ENCODE measurements around the gene MRGPRF.

MRGPRF gene

DNA sequence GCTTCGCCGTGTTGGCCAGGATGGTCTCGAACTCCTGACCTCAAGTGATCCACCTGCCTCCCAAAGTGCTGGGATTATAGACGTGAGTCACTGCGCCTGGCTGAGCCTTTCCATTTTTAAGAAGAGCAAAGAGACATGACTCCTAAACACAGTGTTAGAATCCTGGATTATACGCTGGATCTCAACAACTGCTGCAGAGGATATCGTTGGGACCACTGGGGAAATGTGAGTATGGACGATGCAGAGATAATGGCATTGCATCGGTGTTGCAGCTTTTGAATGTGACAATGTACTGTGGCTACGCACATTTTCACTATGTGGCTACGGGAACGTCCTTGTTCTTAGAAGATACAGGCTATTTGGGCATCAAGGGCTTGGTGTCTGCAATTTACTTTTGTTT lies 6.2 kb downstream of the MRGPRF start:
- Histone ChIP-seq H3K27me3 (ENCODE audit: insufficient read depth, low read length, poor library complexity) (peaks cover 25% of the 10 kb centered on the region), H3K9ac (ENCODE audit: low read depth, low read length) (no peak overlapping the region), H3K9me3 (ENCODE audit: insufficient read depth, low read length, severe bottlenecking) (no peaks in the 10 kb centered on the region), H3K4me3 (ENCODE audit: low read depth in 1 of 2, low read length in 2 of 2) (no peak overlapping the region), H3K4me2 (ENCODE audit: insufficient read depth, low read length) (no peak overlapping the region), H3K36me3 (ENCODE audit: insufficient read depth, low read length) (no peaks in the 10 kb centered on the region), H4K20me1 (ENCODE audit: insufficient read depth, low read length) (peaks cover 12% of the 10 kb centered on the region; the same call in 1 of the 2 replicates), H3K27ac (ENCODE audit: low read length) (no peak overlapping the region), H3K79me2 (ENCODE audit: insufficient read depth, low read length) (no peaks in the 10 kb centered on the region), H3K4me1 (ENCODE audit: insufficient read depth, low read length) (no peaks in the 10 kb centered on the region), H2AFZ (ENCODE audit: low read depth, low read length) (no peak overlapping the region)
- ATAC-seq (ENCODE audit: insufficient read depth, low read depth), result no peak
- TF ChIP-seq, protein P1, sequence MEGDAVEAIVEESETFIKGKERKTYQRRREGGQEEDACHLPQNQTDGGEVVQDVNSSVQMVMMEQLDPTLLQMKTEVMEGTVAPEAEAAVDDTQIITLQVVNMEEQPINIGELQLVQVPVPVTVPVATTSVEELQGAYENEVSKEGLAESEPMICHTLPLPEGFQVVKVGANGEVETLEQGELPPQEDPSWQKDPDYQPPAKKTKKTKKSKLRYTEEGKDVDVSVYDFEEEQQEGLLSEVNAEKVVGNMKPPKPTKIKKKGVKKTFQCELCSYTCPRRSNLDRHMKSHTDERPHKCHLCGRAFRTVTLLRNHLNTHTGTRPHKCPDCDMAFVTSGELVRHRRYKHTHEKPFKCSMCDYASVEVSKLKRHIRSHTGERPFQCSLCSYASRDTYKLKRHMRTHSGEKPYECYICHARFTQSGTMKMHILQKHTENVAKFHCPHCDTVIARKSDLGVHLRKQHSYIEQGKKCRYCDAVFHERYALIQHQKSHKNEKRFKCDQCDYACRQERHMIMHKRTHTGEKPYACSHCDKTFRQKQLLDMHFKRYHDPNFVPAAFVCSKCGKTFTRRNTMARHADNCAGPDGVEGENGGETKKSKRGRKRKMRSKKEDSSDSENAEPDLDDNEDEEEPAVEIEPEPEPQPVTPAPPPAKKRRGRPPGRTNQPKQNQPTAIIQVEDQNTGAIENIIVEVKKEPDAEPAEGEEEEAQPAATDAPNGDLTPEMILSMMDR (IDR thresholded peaks at IDR 0.05; ENCODE audit: borderline replicate concordance, extremely low read depth, low read length, poor library complexity, severe bottlenecking), result no peak
- no peak for TF ChIP-seq EZH2 (IDR thresholded peaks at IDR 0.05; ENCODE audit: borderline replicate concordance, low read depth, low read length, severe bottlenecking)
- no peak for DNase-seq

DNA sequence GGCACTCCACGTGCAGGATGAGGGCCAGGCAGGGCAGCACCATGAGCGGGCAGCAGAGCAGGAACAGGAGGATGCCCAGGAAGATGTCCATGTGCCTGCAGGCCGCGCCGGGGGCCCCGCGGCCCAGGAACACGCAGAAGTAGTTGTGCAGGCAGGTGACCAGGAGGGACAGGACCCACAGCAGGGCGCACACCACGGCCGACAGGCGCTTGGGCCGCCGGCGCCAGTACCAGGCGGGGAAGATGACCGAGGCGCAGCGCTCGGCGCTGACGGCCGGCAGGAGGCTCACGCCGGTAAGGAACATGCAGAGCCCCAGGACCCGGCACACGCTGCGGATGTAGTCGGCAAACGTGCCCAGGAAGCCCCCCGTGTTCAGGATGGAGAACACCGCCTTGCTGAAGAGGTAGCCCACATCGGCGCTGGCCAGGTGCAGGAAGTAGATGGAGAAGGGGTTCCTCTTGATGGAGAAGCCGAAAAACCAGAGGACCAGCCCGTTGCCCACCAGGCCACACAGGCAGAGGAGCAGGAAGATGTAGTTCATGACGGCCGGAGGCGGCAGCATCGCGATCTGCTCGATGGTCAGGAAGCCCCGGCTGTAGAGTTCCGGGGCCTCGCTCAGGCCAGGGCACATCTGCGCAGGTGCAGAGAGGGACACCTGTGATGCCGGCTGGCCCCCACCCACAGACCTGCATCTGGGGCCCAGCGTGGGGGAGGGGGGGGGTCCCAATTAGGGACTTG lies 7.2 kb downstream of the MRGPRF start:
- no peak for ATAC-seq (ENCODE audit: insufficient read depth, low read depth)
- Histone ChIP-seq H3K36me3 (ENCODE audit: insufficient read depth, low read length) (no peaks in the 10 kb centered on the region), H4K20me1 (ENCODE audit: insufficient read depth, low read length) (0 out of 2 replicates have a peak, but pooled peaks cover 10% of the 10 kb centered on the region), H3K9me3 (ENCODE audit: insufficient read depth, low read length, severe bottlenecking) (no peaks in the 10 kb centered on the region), H3K27me3 (ENCODE audit: insufficient read depth, low read length, poor library complexity) (peaks cover 15% of the 10 kb centered on the region), H3K4me1 (ENCODE audit: insufficient read depth, low read length) (no peaks in the 10 kb centered on the region), H2AFZ (ENCODE audit: low read depth, low read length) (no peak overlapping the region), H3K4me3 (ENCODE audit: low read depth in 1 of 2, low read length in 2 of 2) (no peak overlapping the region), H3K9ac (ENCODE audit: low read depth, low read length) (no peak overlapping the region), H3K79me2 (ENCODE audit: insufficient read depth, low read length) (no peaks in the 10 kb centered on the region), H3K27ac (ENCODE audit: low read length) (no peak overlapping the region), H3K4me2 (ENCODE audit: insufficient read depth, low read length) (no peak overlapping the region)
- TF ChIP-seq, protein P1 (IDR thresholded peaks at IDR 0.05; ENCODE audit: borderline replicate concordance, extremely low read depth, low read length, poor library complexity, severe bottlenecking), result no peak
- no peak for TF ChIP-seq EZH2 (IDR thresholded peaks at IDR 0.05; ENCODE audit: borderline replicate concordance, low read depth, low read length, severe bottlenecking)
- DNase-seq, result no peak

- no peaks in the 10 kb centered on the region for H3K4me1 ChIP-seq (ENCODE audit: insufficient read depth, low read length)
- H3K9ac ChIP-seq (ENCODE audit: low read depth, low read length), result no peak overlapping the region
- no peak for DNase-seq
- no peaks in the 10 kb centered on the region for H3K9me3 ChIP-seq (ENCODE audit: insufficient read depth, low read length, severe bottlenecking)
- TF ChIP-seq, protein P1 (IDR thresholded peaks at IDR 0.05; ENCODE audit: borderline replicate concordance, extremely low read depth, low read length, poor library complexity, severe bottlenecking), result no peak
- no peak for TF ChIP-seq EZH2 (IDR thresholded peaks at IDR 0.05; ENCODE audit: borderline replicate concordance, low read depth, low read length, severe bottlenecking)
- no peaks in the 10 kb centered on the region for H3K79me2 ChIP-seq (ENCODE audit: insufficient read depth, low read length)
- no peak overlapping the region for H2AFZ ChIP-seq (ENCODE audit: low read depth, low read length)
- peaks cover 9% of the 10 kb centered on the region for H3K27me3 ChIP-seq (ENCODE audit: insufficient read depth, low read length, poor library complexity)
- no peak for ATAC-seq (ENCODE audit: insufficient read depth, low read depth)
- H3K4me2 ChIP-seq (ENCODE audit: insufficient read depth, low read length), result no peak overlapping the region
- no peak overlapping the region for H3K27ac ChIP-seq (ENCODE audit: low read length)
- 0 out of 2 replicates have a peak, but pooled peaks cover 6% of the 10 kb centered on the region for H4K20me1 ChIP-seq (ENCODE audit: insufficient read depth, low read length)
- no peak overlapping the region for H3K4me3 ChIP-seq (ENCODE audit: low read depth in 1 of 2, low read length in 2 of 2)
- H3K36me3 ChIP-seq (ENCODE audit: insufficient read depth, low read length), result no peaks in the 10 kb centered on the region
These were observed 7.8 kb downstream of the MRGPRF start for GRCh38 chr11:69005183-69005630.
